HG03571 (cell line): ENCODE data around the gene DGKD.

Experiments used
- ATAC-seq: cut with Tn5 transposase; IDR thresholded peaks from one replicate; pipeline ENCODE4 v1.9.1; 2021; ENCODE audit not compliant: unreplicated experiment

DGKD gene

GRCh38 chr2:233441161-233442027, 87.1 kb downstream of the DGKD start:
- ATAC-seq: no peak

GRCh38 chr2:233442028-233442310, 87.7 kb downstream of the DGKD start:
- ATAC-seq: no peak

GRCh38 chr2:233443511-233444183, 89.4 kb downstream of the DGKD start:
- ATAC-seq: no peak

- ATAC-seq: no peak
Measured at GRCh38 chr2:233444501-233444900, 90.2 kb downstream of the DGKD start.

- no peak for ATAC-seq
Measured at GRCh38 chr2:233445152-233445830, 91.0 kb downstream of the DGKD start.

GRCh38 chr2:233446121-233446520, 91.8 kb downstream of the DGKD start:
- no peak for ATAC-seq

GRCh38 chr2:233446606-233447305, 92.5 kb downstream of the DGKD start:
- ATAC-seq: no peak

- ATAC-seq: no peak
Measured at GRCh38 chr2:233447506-233448219, 93.4 kb downstream of the DGKD start.

- no peak for ATAC-seq
Measured at GRCh38 chr2:233448220-233448559, 93.9 kb downstream of the DGKD start.

- no peak for ATAC-seq
Measured at GRCh38 chr2:233448575-233448974, 94.3 kb downstream of the DGKD start.

- ATAC-seq: no peak
Measured at GRCh38 chr2:233449081-233449901, 95.0 kb downstream of the DGKD start.

GRCh38 chr2:233449921-233450863, 95.9 kb downstream of the DGKD start:
- ATAC-seq: no peak

GRCh38 chr2:233450864-233451575, 96.7 kb downstream of the DGKD start:
- ATAC-seq: no peak

GRCh38 chr2:233451950-233452349, 97.7 kb downstream of the DGKD start:
- ATAC-seq: no peak

GRCh38 chr2:233453111-233453915, 99.0 kb downstream of the DGKD start:
- no peak for ATAC-seq

GRCh38 chr2:233453916-233454315, 99.6 kb downstream of the DGKD start:
- ATAC-seq: no peak

- ATAC-seq: no peak
Measured at GRCh38 chr2:233455006-233455405, 100.7 kb downstream of the DGKD start.
